ENCODE measurements around the gene TUBA4A. TPM values are rescaled to one million over a fixed set of nuclear protein-coding genes. Genes with fewer than 3 reads are reported as not detected.

TUBA4A gene
- polyA plus RNA-seq, 1 donor from 2014 or later, result not detected

- no peak overlapping the region for H3K4me2 ChIP-seq (ENCODE audit: low read length)
- no peaks in the 10 kb centered on the region for H3K9me3 ChIP-seq (ENCODE audit: low read length)
- H3K79me2 ChIP-seq (replicated peaks; ENCODE audit: insufficient read depth, low read length), result no peaks in the 10 kb centered on the region
- H2AFZ ChIP-seq (ENCODE audit: low read depth, low read length), result no peak overlapping the region
- H3K9me2 ChIP-seq (ENCODE audit: insufficient read depth, low read length), result no peaks in the 10 kb centered on the region
- no peak overlapping the region for H3K4me3 ChIP-seq (ENCODE audit: low read length)
- no peaks in the 10 kb centered on the region for H4K20me1 ChIP-seq (ENCODE audit: insufficient read depth)
- H3K36me3 ChIP-seq (ENCODE audit: insufficient read depth, low read length), result peaks cover 5% of the 10 kb centered on the region
- TF ChIP-seq TAF1 (IDR thresholded peaks at IDR 0.05; ENCODE audit: low read depth), result no peak
- no peak for TF ChIP-seq MXI1 (conservative IDR thresholded peaks at IDR 0.05; ENCODE audit: poor library complexity, severe bottlenecking)
- no peak for TF ChIP-seq RAD21 (conservative IDR thresholded peaks at IDR 0.05)
- TF ChIP-seq EP300 (conservative IDR thresholded peaks at IDR 0.05; ENCODE audit: poor library complexity, severe bottlenecking), result no peak
- TF ChIP-seq SMC3 (conservative IDR thresholded peaks at IDR 0.05; ENCODE audit: poor library complexity), result no peak
- TF ChIP-seq CTCF (IDR thresholded peaks at IDR 0.05; ENCODE audit: poor library complexity, severe bottlenecking), result no peak
- no peak for TF ChIP-seq REST (IDR thresholded peaks at IDR 0.05; ENCODE audit: borderline replicate concordance)
- TF ChIP-seq EZH2 (IDR thresholded peaks at IDR 0.05; ENCODE audit: borderline replicate concordance, insufficient read depth, low read length, poor library complexity, severe bottlenecking), result no peak
- TF ChIP-seq POLR2AphosphoS5 (IDR thresholded peaks at IDR 0.05), result no peak
- H3K27ac ChIP-seq (ENCODE audit: low read length), result no peak overlapping the region
- no peak overlapping the region for H3K9ac ChIP-seq (ENCODE audit: low read length)
- H3F3A ChIP-seq (ENCODE audit: insufficient read depth, low read length, poor library complexity, severe bottlenecking), result no peaks in the 10 kb centered on the region
- no peaks in the 10 kb centered on the region for H3K27me3 ChIP-seq (ENCODE audit: insufficient read depth, low read depth, low read length)
Measured at GRCh38 chr2:219300022-219300421, 46.3 kb upstream of the TUBA4A start.

- TF ChIP-seq SMC3 (conservative IDR thresholded peaks at IDR 0.05; ENCODE audit: poor library complexity), result no peak
- TF ChIP-seq TAF1 (IDR thresholded peaks at IDR 0.05; ENCODE audit: low read depth), result no peak
- no peak for TF ChIP-seq CTCF (IDR thresholded peaks at IDR 0.05; ENCODE audit: poor library complexity, severe bottlenecking)
- no peak for TF ChIP-seq REST (IDR thresholded peaks at IDR 0.05; ENCODE audit: borderline replicate concordance)
- TF ChIP-seq EP300 (conservative IDR thresholded peaks at IDR 0.05; ENCODE audit: poor library complexity, severe bottlenecking), result no peak
- TF ChIP-seq POLR2AphosphoS5 (IDR thresholded peaks at IDR 0.05), result no peak
- H2AFZ ChIP-seq (ENCODE audit: low read depth, low read length), result no peak overlapping the region
Measured at GRCh38 chr2:219299372-219299760, 45.6 kb upstream of the TUBA4A start.

More at GRCh38 chr2:219299372-219299760, 45.6 kb upstream of the TUBA4A start:
- no peak overlapping the region for H3K4me3 ChIP-seq (ENCODE audit: low read length)
- no peak overlapping the region for H3K4me2 ChIP-seq (ENCODE audit: low read length)
- H3K27ac ChIP-seq (ENCODE audit: low read length), result no peak overlapping the region
- H3K9me3 ChIP-seq (ENCODE audit: low read length), result no peaks in the 10 kb centered on the region
- no peaks in the 10 kb centered on the region for H3K79me2 ChIP-seq (replicated peaks; ENCODE audit: insufficient read depth, low read length)
- no peak overlapping the region for H3K9ac ChIP-seq (ENCODE audit: low read length)
- H3K36me3 ChIP-seq (ENCODE audit: insufficient read depth, low read length), result peaks cover 5% of the 10 kb centered on the region
- H3K9me2 ChIP-seq (ENCODE audit: insufficient read depth, low read length), result no peaks in the 10 kb centered on the region
- H4K20me1 ChIP-seq (ENCODE audit: insufficient read depth), result no peaks in the 10 kb centered on the region
- H3F3A ChIP-seq (ENCODE audit: insufficient read depth, low read length, poor library complexity, severe bottlenecking), result no peaks in the 10 kb centered on the region
- no peaks in the 10 kb centered on the region for H3K27me3 ChIP-seq (ENCODE audit: insufficient read depth, low read depth, low read length)

Data from neural cell (in vitro differentiated cells).